ENCODE measurements around the gene S100A8.
"Not testable (repeated sequence)": the region's sequence is repeated elsewhere in the genome, so short reads cannot be mapped to it uniquely, and the experiment has no call there.

The S100A8 gene

GRCh38 chr1:153390938-153391710, at the start of gene S100A8:
Gene S100A8, minus strand, starts transcription at chr1:153391073. Its CDS starts 538 bp downstream, at chr1:153390535.
- DNase-seq (ENCODE audit: low read depth, low spot score), result no peak

- DNase-seq (ENCODE audit: low read depth, low spot score), result no peak
Measured at GRCh38 chr1:153439273-153439672, 48.4 kb upstream of the S100A8 start.

GRCh38 chr1:153438599-153438998, 47.7 kb upstream of the S100A8 start:
- no peak for DNase-seq (ENCODE audit: low read depth, low spot score)

- no peak for DNase-seq (ENCODE audit: low read depth, low spot score)
Measured at GRCh38 chr1:153437236-153437635, 46.4 kb upstream of the S100A8 start.

- no peak for DNase-seq (ENCODE audit: low read depth, low spot score)
Measured at GRCh38 chr1:153434746-153435455, 44.0 kb upstream of the S100A8 start.

- no peak for DNase-seq (ENCODE audit: low read depth, low spot score)
Measured at GRCh38 chr1:153432874-153433681, 42.2 kb upstream of the S100A8 start.

- DNase-seq (ENCODE audit: low read depth, low spot score), result no peak
Measured at GRCh38 chr1:153431928-153432327, 41.1 kb upstream of the S100A8 start.

- no peak for DNase-seq (ENCODE audit: low read depth, low spot score)
Measured at GRCh38 chr1:153431427-153431826, 40.6 kb upstream of the S100A8 start.

- no peak for DNase-seq (ENCODE audit: low read depth, low spot score)
Measured at GRCh38 chr1:153431002-153431401, 40.1 kb upstream of the S100A8 start.

GRCh38 chr1:153430561-153430960, 39.7 kb upstream of the S100A8 start:
- no peak for DNase-seq (ENCODE audit: low read depth, low spot score)

- no peak for DNase-seq (ENCODE audit: low read depth, low spot score)
Measured at GRCh38 chr1:153430166-153430553, 39.3 kb upstream of the S100A8 start.

- DNase-seq (ENCODE audit: low read depth, low spot score), result no peak
Measured at GRCh38 chr1:153429266-153430165, 38.6 kb upstream of the S100A8 start.

- DNase-seq (ENCODE audit: low read depth, low spot score), result no peak
Measured at GRCh38 chr1:153428791-153429190, 37.9 kb upstream of the S100A8 start.

GRCh38 chr1:153428073-153428638, 37.3 kb upstream of the S100A8 start:
- no peak for DNase-seq (ENCODE audit: low read depth, low spot score)

GRCh38 chr1:153426809-153427208, 35.9 kb upstream of the S100A8 start:
- no peak for DNase-seq (ENCODE audit: low read depth, low spot score)

GRCh38 chr1:153422450-153423068, 31.7 kb upstream of the S100A8 start:
- no peak for DNase-seq (ENCODE audit: low read depth, low spot score)

- DNase-seq (ENCODE audit: low read depth, low spot score), result no peak
Measured at GRCh38 chr1:153420306-153420705, 29.4 kb upstream of the S100A8 start.

- DNase-seq (ENCODE audit: low read depth, low spot score), result not testable (repeated sequence)
Measured at GRCh38 chr1:153419436-153419793, 28.5 kb upstream of the S100A8 start.

GRCh38 chr1:153418758-153419435, 28.0 kb upstream of the S100A8 start:
- DNase-seq (ENCODE audit: low read depth, low spot score), result not testable (repeated sequence)

All from brain pericyte (primary cell).